Measurements from ENCODE around the gene PAK2. TPM values are rescaled to one million over a fixed set of nuclear protein-coding genes. Genes with fewer than 3 reads are reported as not detected.

Gene PAK2
- total RNA-seq, 1 donor, result 45.6 TPM

DNA sequence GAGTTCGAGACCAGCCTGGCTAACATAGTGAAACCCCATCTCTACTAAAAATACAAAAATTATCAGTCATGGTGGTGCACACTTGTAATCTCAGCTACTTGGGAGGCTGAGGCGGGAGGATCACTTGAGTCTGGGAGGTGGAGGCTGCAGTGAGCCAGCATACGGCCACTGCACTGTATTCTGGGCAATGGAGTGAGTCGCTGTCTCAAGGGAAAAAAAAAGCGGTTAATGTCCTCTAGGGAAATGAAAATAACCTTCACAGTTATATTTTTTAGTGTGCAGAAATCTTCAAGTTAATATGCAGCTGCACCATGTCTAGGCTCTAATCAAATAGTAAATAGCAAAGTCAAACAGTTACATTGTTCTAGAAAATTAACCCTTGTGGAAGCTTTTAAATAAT is 42.4 kb upstream of the PAK2 start:
- no peak for DNase-seq (ENCODE audit: low read depth)
- TF ChIP-seq, protein P1, sequence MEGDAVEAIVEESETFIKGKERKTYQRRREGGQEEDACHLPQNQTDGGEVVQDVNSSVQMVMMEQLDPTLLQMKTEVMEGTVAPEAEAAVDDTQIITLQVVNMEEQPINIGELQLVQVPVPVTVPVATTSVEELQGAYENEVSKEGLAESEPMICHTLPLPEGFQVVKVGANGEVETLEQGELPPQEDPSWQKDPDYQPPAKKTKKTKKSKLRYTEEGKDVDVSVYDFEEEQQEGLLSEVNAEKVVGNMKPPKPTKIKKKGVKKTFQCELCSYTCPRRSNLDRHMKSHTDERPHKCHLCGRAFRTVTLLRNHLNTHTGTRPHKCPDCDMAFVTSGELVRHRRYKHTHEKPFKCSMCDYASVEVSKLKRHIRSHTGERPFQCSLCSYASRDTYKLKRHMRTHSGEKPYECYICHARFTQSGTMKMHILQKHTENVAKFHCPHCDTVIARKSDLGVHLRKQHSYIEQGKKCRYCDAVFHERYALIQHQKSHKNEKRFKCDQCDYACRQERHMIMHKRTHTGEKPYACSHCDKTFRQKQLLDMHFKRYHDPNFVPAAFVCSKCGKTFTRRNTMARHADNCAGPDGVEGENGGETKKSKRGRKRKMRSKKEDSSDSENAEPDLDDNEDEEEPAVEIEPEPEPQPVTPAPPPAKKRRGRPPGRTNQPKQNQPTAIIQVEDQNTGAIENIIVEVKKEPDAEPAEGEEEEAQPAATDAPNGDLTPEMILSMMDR (IDR thresholded peaks at IDR 0.05; ENCODE audit: insufficient read depth, low read length), result no peak
- H3K4me3 ChIP-seq (ENCODE audit: low read depth, low read length), result no peak overlapping the region

- DNase-seq (ENCODE audit: low read depth), result no peak
- no peak overlapping the region for H3K4me3 ChIP-seq (ENCODE audit: low read depth, low read length)
- TF ChIP-seq, protein P1 (IDR thresholded peaks at IDR 0.05; ENCODE audit: insufficient read depth, low read length), result no peak
Measured at GRCh38 chr3:196699749-196700148, 39.9 kb upstream of the PAK2 start.

GRCh38 chr3:196700801-196701200 is 38.9 kb upstream of the PAK2 start:
- H3K4me3 ChIP-seq (ENCODE audit: low read depth, low read length), result no peak overlapping the region
- DNase-seq (ENCODE audit: low read depth), result no peak
- TF ChIP-seq, protein P1 (IDR thresholded peaks at IDR 0.05; ENCODE audit: insufficient read depth, low read length), result no peak

DNA sequence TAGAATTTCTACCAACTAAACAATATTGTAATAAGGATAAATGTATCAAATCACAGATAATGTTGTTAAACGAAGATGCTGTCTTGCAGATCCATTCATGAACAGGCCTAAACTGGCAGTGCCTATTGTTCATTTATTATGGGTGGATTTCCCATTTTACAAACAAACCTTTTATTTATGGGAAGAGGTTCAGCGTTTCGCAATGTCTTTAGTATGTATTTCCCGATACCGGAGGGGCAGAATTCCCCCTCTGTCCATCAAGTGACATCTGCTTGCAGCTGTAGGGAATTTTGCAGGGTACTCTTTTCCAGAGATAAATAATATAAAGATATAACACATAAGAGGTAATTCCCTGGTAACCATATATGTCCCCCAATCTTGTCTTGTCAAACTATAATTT is 33.3 kb upstream of the PAK2 start:
- no peak for DNase-seq (ENCODE audit: low read depth)
- TF ChIP-seq, protein P1 (IDR thresholded peaks at IDR 0.05; ENCODE audit: insufficient read depth, low read length), result no peak
- H3K4me3 ChIP-seq (ENCODE audit: low read depth, low read length), result no peak overlapping the region

DNA sequence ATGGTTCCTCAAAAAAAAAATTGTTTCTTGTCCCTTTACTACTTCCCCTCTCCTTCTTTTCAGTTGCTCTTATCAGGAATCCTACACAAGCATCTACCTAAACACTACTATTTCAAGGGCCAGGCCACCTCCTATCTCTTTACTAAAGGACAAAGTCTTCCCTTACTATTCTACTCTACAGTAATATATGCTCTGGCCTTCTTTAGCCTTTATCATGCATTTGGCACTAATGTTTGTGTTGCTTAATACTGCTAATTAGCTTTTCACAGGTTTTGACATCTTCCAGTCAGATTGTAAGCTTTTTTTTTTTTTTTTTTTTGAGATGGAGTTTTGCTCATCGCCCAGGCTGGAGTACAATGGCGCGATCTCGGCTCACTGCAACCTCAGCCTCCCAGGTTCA is 32.9 kb upstream of the PAK2 start:
- DNase-seq (ENCODE audit: low read depth), result no peak
- TF ChIP-seq, protein P1 (IDR thresholded peaks at IDR 0.05; ENCODE audit: insufficient read depth, low read length), result no peak
- no peak overlapping the region for H3K4me3 ChIP-seq (ENCODE audit: low read depth, low read length)

GRCh38 chr3:196707566-196707965 is 32.1 kb upstream of the PAK2 start:
- no peak for DNase-seq (ENCODE audit: low read depth)
- TF ChIP-seq, protein P1 (IDR thresholded peaks at IDR 0.05; ENCODE audit: insufficient read depth, low read length), result no peak
- no peak overlapping the region for H3K4me3 ChIP-seq (ENCODE audit: low read depth, low read length)

- DNase-seq (ENCODE audit: low read depth), result no peak
- TF ChIP-seq, protein P1 (IDR thresholded peaks at IDR 0.05; ENCODE audit: insufficient read depth, low read length), result no peak
Measured at GRCh38 chr3:196708467-196708866, 31.2 kb upstream of the PAK2 start.

More at GRCh38 chr3:196708467-196708866, 31.2 kb upstream of the PAK2 start:
- H3K4me3 ChIP-seq (ENCODE audit: low read depth, low read length), result no peak overlapping the region

All from fibroblast of the aortic adventitia (primary cell).